Kidney epithelial cell (primary cell): ENCODE measurements around the gene TRAF1. TPM values are rescaled to one million over a fixed set of nuclear protein-coding genes. Genes with fewer than 3 reads are reported as not detected.

ENCODE experiments used
- DNase-seq: peaks from one replicate; pipeline ENCODE4 v3.0.0-alpha.2; 2010; ENCODE audit warnings: low read depth
- H3K27me3 ChIP-seq: 2 replicates; pipeline ENCODE4 v1.6.0; 2011; ENCODE audit warnings: low read length; ENCODE audit not compliant: control insufficient read depth, insufficient read depth
- H3K36me3 ChIP-seq: 2 replicates; pipeline ENCODE4 v1.5.1; 2011; ENCODE audit warnings: low read length; ENCODE audit not compliant: control insufficient read depth, insufficient read depth
- H3K4me3 ChIP-seq: 2 replicates; pipeline ENCODE4 v1.5.1; 2011; ENCODE audit warnings: low read depth, mild to moderate bottlenecking, control low read depth, low read length
- CTCF ChIP-seq: IDR thresholded peaks from 2 replicates; pipeline ENCODE4 v1.5.1; 2011; ENCODE audit warnings: mild to moderate bottlenecking, moderate library complexity, low read length, control low read depth, inconsistent platforms; ENCODE audit not compliant: insufficient read depth, poor library complexity, severe bottlenecking
- total RNA-seq: library from RNA; depleted of rRNA; stranded (reverse); fragments of >200 nt; gene quantifications from 2 replicates; pipeline ENCODE4 v1.2.3, GENCODE V29; 2015

Gene TRAF1
- total RNA-seq, 1 donor from 2014 or later = 7.5 TPM

GRCh38 chr9:120866651-120867050 is 59.9 kb downstream of the TRAF1 start:
- Histone ChIP-seq H3K36me3 (peaks cover 2% of the 10 kb centered on the region), H3K4me3 (no peak overlapping the region), H3K27me3 (no peaks in the 10 kb centered on the region)
- TF ChIP-seq CTCF = no peak
- DNase-seq = no peak

GRCh38 chr9:120865809-120866208 is 60.8 kb downstream of the TRAF1 start:
- peaks cover 2% of the 10 kb centered on the region for H3K36me3 ChIP-seq
- no peak for DNase-seq

GRCh38 chr9:120865176-120865575 is 61.4 kb downstream of the TRAF1 start:
- Histone ChIP-seq H3K36me3 (peaks cover 2% of the 10 kb centered on the region), H3K4me3 (no peak overlapping the region), H3K27me3 (no peaks in the 10 kb centered on the region)
- DNase-seq = no peak
- TF ChIP-seq CTCF = no peak

More at GRCh38 chr9:120865809-120866208, 60.8 kb downstream of the TRAF1 start:
- no peak overlapping the region for H3K4me3 ChIP-seq
- no peak for TF ChIP-seq CTCF
- H3K27me3 ChIP-seq = no peaks in the 10 kb centered on the region

- Histone ChIP-seq H3K27me3 (no peaks in the 10 kb centered on the region), H3K4me3 (no peak overlapping the region), H3K36me3 (peaks cover 2% of the 10 kb centered on the region)
- TF ChIP-seq CTCF = no peak
- DNase-seq = no peak
Measured at GRCh38 chr9:120864719-120865118, 61.9 kb downstream of the TRAF1 start.

GRCh38 chr9:120863833-120864232 is 62.8 kb downstream of the TRAF1 start:
- no peak for TF ChIP-seq CTCF
- Histone ChIP-seq H3K27me3 (no peaks in the 10 kb centered on the region), H3K4me3 (no peak overlapping the region), H3K36me3 (peaks cover 2% of the 10 kb centered on the region)
- DNase-seq = no peak

- TF ChIP-seq CTCF = no peak
- H3K36me3 ChIP-seq = peaks cover 5% of the 10 kb centered on the region
- no peak for DNase-seq
- no peaks in the 10 kb centered on the region for H3K27me3 ChIP-seq
- H3K4me3 ChIP-seq = no peak overlapping the region
Measured at GRCh38 chr9:120862452-120862851, 64.1 kb downstream of the TRAF1 start.
